CD14-positive monocyte (primary cell): Measurements from ENCODE around the gene CREG1. TPM values are rescaled to one million over a fixed set of nuclear protein-coding genes. Genes with fewer than 3 reads are reported as not detected.

Source experiments
- DNase-seq, 3 donors: peaks; one replicate each; pipeline ENCODE4 v3.0.0-alpha.2; 2011 to 2022
- H2AFZ ChIP-seq: 2 replicates; pipeline ENCODE4 v1.6.0; 2012; ENCODE audit warnings: mild to moderate bottlenecking, low read depth, low read length, inconsistent platforms; ENCODE audit not compliant: insufficient read depth, poor library complexity, severe bottlenecking
- H3K27ac ChIP-seq, 2 donors: 1 replicate in 1 of 2; 2 replicates in 1 of 2; pipeline ENCODE4 v1.5.1; 2012 to 2013; ENCODE audit warnings: low read length in 2 of 2, control low read depth in 1 of 2, inconsistent platforms in 1 of 2, low read depth in 1 of 2, mild to moderate bottlenecking in 1 of 2
- H3K27me3 ChIP-seq, 2 donors: one replicate each; pipeline versions ENCODE4 v1.6.0 to v1.6.1; 2011 to 2013; ENCODE audit warnings: low read length in 2 of 2; ENCODE audit not compliant: control insufficient read depth in 2 of 2, insufficient read depth in 2 of 2
- H3K36me3 ChIP-seq, 2 donors: replicated peaks in 1 of 2; 1 replicate in 1 of 2; 2 replicates in 1 of 2; pipeline versions ENCODE4 v1.5.1 to v1.6.1; 2012 to 2013; ENCODE audit warnings: low read length in 2 of 2, control low read depth in 1 of 2, inconsistent platforms in 1 of 2, mild to moderate bottlenecking in 1 of 2; ENCODE audit not compliant: insufficient read depth in 2 of 2, control insufficient read depth in 1 of 2
- H3K4me1 ChIP-seq, 2 donors: 1 replicate in 1 of 2; 2 replicates in 1 of 2; pipeline versions ENCODE4 v1.5.1 to v1.6.1; 2012 to 2013; ENCODE audit warnings: low read length in 2 of 2, control low read depth in 1 of 2, inconsistent platforms in 1 of 2, mild to moderate bottlenecking in 1 of 2, moderate library complexity in 1 of 2; ENCODE audit not compliant: insufficient read depth in 2 of 2, control insufficient read depth in 1 of 2
- H3K4me2 ChIP-seq: replicated peaks from 2 replicates; pipeline ENCODE3; 2012; ENCODE audit warnings: low read length, moderate library complexity, mild to moderate bottlenecking; ENCODE audit not compliant: poor library complexity, severe bottlenecking; ENCODE audit errors: extremely low read depth
- H3K4me3 ChIP-seq, 3 experiments: fragments of 200-600 bp in 1 of 3; sonication (generic) in 1 of 3; replicated peaks in 1 of 3; 1 replicate in 2 of 3; 2 replicates in 1 of 3; pipeline ENCODE4 v1.5.1; 2011 to 2013; ENCODE audit warnings: low read length in 3 of 3, mild to moderate bottlenecking in 3 of 3, control low read depth in 2 of 3, low read depth in 2 of 3, inconsistent platforms in 1 of 3, moderate library complexity in 1 of 3
- H3K79me2 ChIP-seq: 2 replicates; pipeline ENCODE4 v1.6.0; 2012; ENCODE audit warnings: mild to moderate bottlenecking, control low read depth, inconsistent platforms, low read length, moderate library complexity; ENCODE audit not compliant: insufficient read depth
- H3K9ac ChIP-seq: 2 replicates; pipeline ENCODE4 v1.6.0; 2017; ENCODE audit warnings: low read length, mild to moderate bottlenecking; ENCODE audit not compliant: insufficient read depth, poor library complexity, severe bottlenecking
- H3K9me3 ChIP-seq, 2 donors: replicated peaks in 1 of 2; 1 replicate in 1 of 2; 2 replicates in 1 of 2; pipeline versions ENCODE4 v1.5.1 to v1.6.1; 2012 to 2013; ENCODE audit warnings: low read length in 2 of 2, control low read depth in 1 of 2; ENCODE audit not compliant: control insufficient read depth in 1 of 2, insufficient read depth in 1 of 2
- H4K20me1 ChIP-seq: 2 replicates; pipeline ENCODE4 v1.6.0; 2012; ENCODE audit warnings: mild to moderate bottlenecking, low read length, control low read depth, moderate library complexity; ENCODE audit not compliant: insufficient read depth
- H3K27ac Mint-ChIP-seq, 7 donors: one replicate each; pipeline ENCODE4 v1.8.0; 2020; ENCODE audit warnings: mild to moderate bottlenecking in 7 of 7, mixed read lengths in 7 of 7, moderate library complexity in 6 of 7, inconsistent platforms in 2 of 7
- H3K27me3 Mint-ChIP-seq, 3 donors: one replicate each; pipeline ENCODE4 v1.8.0; 2021 to 2022; ENCODE audit warnings: low read depth in 3 of 3, mild to moderate bottlenecking in 3 of 3, mixed read lengths in 3 of 3, moderate library complexity in 3 of 3, inconsistent platforms in 1 of 3
- H3K36me3 Mint-ChIP-seq, 2 donors: one replicate each; pipeline ENCODE4 v1.8.0; 2020; ENCODE audit warnings: mixed read lengths in 2 of 2, inconsistent platforms in 1 of 2, mild to moderate bottlenecking in 1 of 2
- H3K4me1 Mint-ChIP-seq: one replicate; pipeline ENCODE4 v1.8.0; 2020; ENCODE audit warnings: mild to moderate bottlenecking, mixed read lengths
- H3K4me3 Mint-ChIP-seq, 2 donors: one replicate each; pipeline ENCODE4 v1.8.0; 2020; ENCODE audit warnings: mild to moderate bottlenecking in 2 of 2, mixed read lengths in 2 of 2, moderate library complexity in 1 of 2
- H3K9me3 Mint-ChIP-seq, 7 donors: one replicate each; pipeline ENCODE4 v1.8.0; 2020 to 2022; ENCODE audit warnings: mixed read lengths in 7 of 7, mild to moderate bottlenecking in 6 of 7, moderate library complexity in 6 of 7, inconsistent platforms in 2 of 7
- CTCF ChIP-seq: fragments of 200-600 bp; IDR thresholded peaks from one replicate; pipeline ENCODE4 v1.8.0; 2022; ENCODE audit warnings: antibody characterized with exemption, mild to moderate bottlenecking
- WGBS: methylation state at CpG from one replicate; pipeline ENCODE4 v1.1.5; 2013; ENCODE audit warnings: missing lambda C conversion rate; ENCODE audit not compliant: insufficient coverage; 5-methylcytosine and 5-hydroxymethylcytosine counted together
- intact Hi-C, 2 donors: fragments of 100-400 bp; cut with micrococcal nuclease; formaldehyde crosslinking; loops; one replicate each; pipeline versions ENCODE4 v1.15.0 to v1.15.1; 2023
- polyA plus RNA-seq, 3 donors: library from polyadenylated mRNA; depleted of rRNA in 1 of 3; unstranded in 2 of 3; stranded (reverse) in 1 of 3; fragments of 300-500 nt in 2 of 3; fragments of >200 nt in 1 of 3; fragmentation: Illumina TruSeq in 2 of 3; gene quantifications; 1 replicate in 2 of 3; 2 replicates in 1 of 3; pipeline ENCODE4 v1.2.3, GENCODE V29; 2012 to 2021

CREG1 gene
- polyA plus RNA-seq, 3 donors: 150 to 309 (median 248) TPM

GRCh38 chr1:167565922-167566321 is 12.4 kb upstream of the CREG1 start:
- Mint-ChIP-seq H3K36me3 (no peaks in the 10 kb centered on the region), H3K9me3 (peaks cover 0 to 2% (median 0%) of the 10 kb centered on the region in 7 donors), H3K4me1 (peaks cover 58% of the 10 kb centered on the region), H3K4me3 (no peak overlapping the region), H3K27ac (peak overlapping the region in 4 of 7 donors; percentile 4 to 89 (median 66)), H3K27me3 (peaks cover 0 to 2% (median 0%) of the 10 kb centered on the region in 3 donors)
- H3K79me2 ChIP-seq: no peaks in the 10 kb centered on the region
- no peaks in the 10 kb centered on the region for H3K36me3 ChIP-seq
- WGBS: 47% methylated on average over 3 of the region's 5 CpGs
- H3K9ac ChIP-seq: no peak overlapping the region
- no peaks in the 10 kb centered on the region for H3K9me3 ChIP-seq
- TF ChIP-seq CTCF: no peak
- H3K4me1 ChIP-seq: peaks cover 52 to 58% of the 10 kb centered on the region in 2 donors
- no peaks in the 10 kb centered on the region for H4K20me1 ChIP-seq
- no peak overlapping the region for H3K27ac ChIP-seq
- H3K27me3 ChIP-seq: no peaks in the 10 kb centered on the region
- H2AFZ ChIP-seq: no peak overlapping the region
- no peak for DNase-seq
- H3K4me3 ChIP-seq: no peak overlapping the region
- intact Hi-C loops: loop anchor here in 1 of 2 donors (10.0 kb wide), 1 partner anchor 69 kb away; the partner anchor contains the start of gene RCSD1
- no peak overlapping the region for H3K4me2 ChIP-seq

GRCh38 chr1:167564612-167565270 is 11.2 kb upstream of the CREG1 start:
- TF ChIP-seq CTCF: no peak
- peaks cover 58% of the 10 kb centered on the region for H3K4me1 Mint-ChIP-seq
- DNase-seq: peak in 1 of 3 donors; percentile 38
- H3K27ac Mint-ChIP-seq: peak overlapping the region; percentile 89 to 98 (median 96)
- WGBS: 10% methylated on average over 2 of the region's 5 CpGs
- H3K79me2 ChIP-seq: no peaks in the 10 kb centered on the region
- no peaks in the 10 kb centered on the region for H3K27me3 ChIP-seq
- H4K20me1 ChIP-seq: no peaks in the 10 kb centered on the region
- no peaks in the 10 kb centered on the region for H3K9me3 ChIP-seq
- no peaks in the 10 kb centered on the region for H3K36me3 Mint-ChIP-seq
- peaks cover 0 to 2% (median 0%) of the 10 kb centered on the region in 7 donors for H3K9me3 Mint-ChIP-seq
- intact Hi-C loops: loop anchor here (5.0 to 10.0 kb wide), 3 partner anchors 33 to 70 kb away; partner anchors contain the start of gene RCSD1 (in 1 of the 2)
- no peaks in the 10 kb centered on the region for H3K36me3 ChIP-seq
- H3K4me3 Mint-ChIP-seq: peak overlapping the region in 1 of 2 donors; percentile 49
- H2AFZ ChIP-seq: no peak overlapping the region
- no peak overlapping the region for H3K9ac ChIP-seq
- peak overlapping the region; percentile 32 for H3K4me2 ChIP-seq
- H3K27me3 Mint-ChIP-seq: peaks cover 0 to 3% (median 2%) of the 10 kb centered on the region in 3 donors
- peak overlapping the region in 1 of 2 donors; percentile 79 for H3K27ac ChIP-seq
- H3K4me3 ChIP-seq: peak overlapping the region in 1 of 3 experiments; percentile 33
- peaks cover 52 to 58% of the 10 kb centered on the region in 2 donors for H3K4me1 ChIP-seq
